ENCODE data around the gene SP6. TPM values are rescaled to one million over a fixed set of nuclear protein-coding genes. Genes with fewer than 3 reads are reported as not detected.

The SP6 gene
- total and polyA plus RNA-seq, 2 of the 4 experiments (the other 2 are of a cell fraction): under 0.01 to 0.31 TPM

- Histone ChIP-seq H4K5ac (ENCODE audit: low read depth, low read length) (peak within 1 kb of the TSS; percentile 31), H4K91ac (ENCODE audit: insufficient read depth, low read depth, low read length) (peak within 1 kb of the TSS; percentile 54), H3K4me3 (ENCODE audit: insufficient read depth, low read depth, low read length) (peak within 1 kb of the TSS; percentile 57), H3K9ac (ENCODE audit: low read depth, low read length) (peak within 1 kb of the TSS; percentile 67), H3K9me1 (ENCODE audit: insufficient read depth, low read length) (peaks cover 4% of the 10 kb centered on the region; the same call in 1 of the 2 replicates), H2BK15ac (ENCODE audit: low read depth, low read length) (no peak within 1 kb of the TSS), H3K27ac (ENCODE audit: insufficient read depth, low read length) (peak within 1 kb of the TSS; percentile 49), H3K9me3 (ENCODE audit: control insufficient read depth, insufficient read depth, low read length) (no peaks in the 10 kb centered on the region), H3K4me2 (ENCODE audit: low read depth, low read length) (peak within 1 kb of the TSS; percentile 75), H3K23ac (ENCODE audit: low read depth, low read length) (peak within 1 kb of the TSS; percentile 72; the same call in 1 of the 2 replicates), H2BK20ac (ENCODE audit: low read depth, low read length) (peak within 1 kb of the TSS; percentile 51; the same call in 1 of the 2 replicates), H2AK9ac (replicated peaks; ENCODE audit: low read depth, low read length, poor library complexity) (peak within 1 kb of the TSS; percentile 35), H2BK120ac (ENCODE audit: low read depth, low read length) (peak within 1 kb of the TSS; percentile 43), H2AK5ac (ENCODE audit: low read depth, low read length) (peak within 1 kb of the TSS; percentile 35), H3K18ac (ENCODE audit: low read depth, low read length) (peak within 1 kb of the TSS; percentile 8; the same call in 1 of the 2 replicates), H3K14ac (replicated peaks; ENCODE audit: low read depth, low read length) (peak within 1 kb of the TSS; percentile 91), H3K4ac (ENCODE audit: low read depth, low read length) (peak within 1 kb of the TSS; percentile 90), H4K20me1 (ENCODE audit: insufficient read depth, low read length) (no peaks in the 10 kb centered on the region), H3K4me1 (ENCODE audit: control insufficient read depth, insufficient read depth, low read length) (peaks cover 8% of the 10 kb centered on the region), H3K36me3 (ENCODE audit: control insufficient read depth, insufficient read depth, low read length) (peaks cover 8% of the 10 kb centered on the region), H3K27me3 (ENCODE audit: control insufficient read depth, insufficient read depth, low read length) (peaks cover 10% of the 10 kb centered on the region), H3K56ac (ENCODE audit: extremely low read depth, insufficient read depth, low read length) (peak within 1 kb of the TSS; percentile 58; the same call in 1 of the 2 replicates), H4K8ac (ENCODE audit: low read depth in 2 of 2, low read length in 2 of 2) (peak within 1 kb of the TSS; percentile 61 to 94), H2AFZ (replicated peaks; ENCODE audit: low read length, poor library complexity) (peak within 1 kb of the TSS; percentile 98), H2BK5ac (ENCODE audit: low read depth, low read length, poor library complexity, severe bottlenecking) (peak within 1 kb of the TSS; percentile 14), H3K79me1 (ENCODE audit: low read depth in 1 of 2, low read length in 2 of 2) (peaks cover 8 to 22% of the 10 kb centered on the region in 2 experiments; a peak in 3 of 4 replicates)
- in situ Hi-C loops (cut with MboI; ENCODE audit: low sequenced_read_pairs) (loop anchor here (5.0 kb wide), 2 partner anchors 51 to 176 kb away; no protein-coding TSS in a partner anchor), dilution Hi-C loops (cut with HindIII; ENCODE audit: low sequenced_read_pairs, unreplicated experiment) (no loop called here), intact Hi-C loops (cut with micrococcal nuclease) (loop anchor here (1.0 to 5.0 kb wide), 3 partner anchors 49 to 177 kb away; no protein-coding TSS in a partner anchor)
- DNase-seq (peak; percentile 68), ATAC-seq (ENCODE audit: low read depth) (peak; percentile 95)
- CTCF ChIA-PET: interaction anchor here (0.6 to 4.4 kb wide), 7 partner anchors 19 to 106 kb away, joined by 3 to 47 read pairs (median 4); partner anchors contain the start of gene SP2
- POLR2A ChIA-PET (ENCODE audit: unreplicated experiment): interaction anchor here (0.6 kb wide), 1 partner anchor 178 kb away, joined by 3 read pairs; no protein-coding TSS in a partner anchor
- 2% methylated on average over 40 of the region's 55 CpGs; no CpG with 5 or more reads in 1 of the 2 experiments for WGBS, 2 experiments (ENCODE audit: extremely low coverage in 2 of 2, insufficient read length in 1 of 2)
- BruUV-seq (replicated peaks): no TSS peak
- TF ChIP-seq RAD21 (IDR thresholded peaks at IDR 0.05; ENCODE audit: low read length) (peak; percentile 95), RFX5 (IDR thresholded peaks at IDR 0.05; ENCODE audit: low read depth, low read length) (no peak), SMC3 (IDR thresholded peaks at IDR 0.05; ENCODE audit: low read depth, low read length) (peak; percentile 99), CHD1 (IDR thresholded peaks at IDR 0.05; ENCODE audit: low read depth, low read length) (no peak), ELK1 (IDR thresholded peaks at IDR 0.05; ENCODE audit: borderline replicate concordance, low read depth, low read length) (no peak), FOS (IDR thresholded peaks at IDR 0.05; ENCODE audit: low read depth, low read length) (no peak), RCOR1 (IDR thresholded peaks at IDR 0.05; ENCODE audit: insufficient replicate concordance, low read length) (no peak), MAFK (IDR thresholded peaks at IDR 0.05; ENCODE audit: low read depth, low read length) (no peak), MXI1 (IDR thresholded peaks at IDR 0.05; ENCODE audit: borderline replicate concordance, low read depth, low read length) (peak; percentile 61; the same call in 1 of the 2 replicates), MAZ (IDR thresholded peaks at IDR 0.05; ENCODE audit: borderline replicate concordance, low read depth, low read length) (no peak; the same call in 1 of the 2 replicates), CTCF (conservative IDR thresholded peaks at IDR 0.05; ENCODE audit: low read depth, low read length) (peak; percentile 95), NFE2L2 (IDR thresholded peaks at IDR 0.05; ENCODE audit: low read depth, low read length) (no peak)
Measured at GRCh38 chr17:47840742-47841487, 10.0 kb downstream of the SP6 start, which contains the start of gene SCRN2. SCRN2 (minus strand) TSS chr17:47841273; CDS start chr17:47840843, 430 bp downstream.
